Lung (tissue), 12 donors: ENCODE measurements around the gene PCP2. TPM values are rescaled to one million over a fixed set of nuclear protein-coding genes. Genes with fewer than 3 reads are reported as not detected.

ENCODE experiments used
- ATAC-seq: fragments of 200-7000 bp; cut with Tn5 transposase; one replicate; pipeline ENCODE4 v1.9.1; 2020; ENCODE audit warnings: moderate number of reproducible peaks; ENCODE audit not compliant: insufficient read depth, low FRiP score
- DNase-seq, 3 donors: peaks; one replicate each; pipeline ENCODE4 v3.0.0-alpha.2; 2013 to 2017
- H3K27ac ChIP-seq, 2 donors: one replicate each; pipeline ENCODE4 v1.5.1; 2013; ENCODE audit warnings: mild to moderate bottlenecking in 2 of 2, moderate library complexity in 2 of 2, control low read depth in 1 of 2, inconsistent platforms in 1 of 2, low read depth in 1 of 2, low read length in 1 of 2
- H3K27me3 ChIP-seq, 3 donors: one replicate each; pipeline ENCODE4 v1.5.1; 2013; ENCODE audit warnings: low read length in 2 of 3; ENCODE audit not compliant: control insufficient read depth in 3 of 3, insufficient read depth in 3 of 3
- H3K36me3 ChIP-seq, 4 donors: one replicate each; pipeline ENCODE4 v1.5.1; 2013; ENCODE audit warnings: low read length in 4 of 4, mild to moderate bottlenecking in 1 of 4, moderate library complexity in 1 of 4; ENCODE audit not compliant: control insufficient read depth in 4 of 4, insufficient read depth in 4 of 4
- H3K4me1 ChIP-seq, 5 donors: one replicate each; pipeline ENCODE4 v1.5.1; 2013; ENCODE audit warnings: low read length in 5 of 5, mild to moderate bottlenecking in 2 of 5, moderate library complexity in 1 of 5; ENCODE audit not compliant: control insufficient read depth in 5 of 5, insufficient read depth in 5 of 5
- H3K4me3 ChIP-seq: one replicate; pipeline ENCODE4 v1.5.1; 2013; ENCODE audit warnings: mild to moderate bottlenecking, control low read depth, moderate library complexity
- H3K9ac ChIP-seq, 2 donors: one replicate each; pipeline ENCODE4 v1.5.1; 2013; ENCODE audit warnings: low read length in 2 of 2, control low read depth in 1 of 2; ENCODE audit not compliant: insufficient read depth in 1 of 2
- H3K9me3 ChIP-seq, 4 donors: one replicate each; pipeline ENCODE4 v1.5.1; 2013; ENCODE audit warnings: low read length in 3 of 4, mild to moderate bottlenecking in 1 of 4, moderate library complexity in 1 of 4; ENCODE audit not compliant: control insufficient read depth in 4 of 4, insufficient read depth in 3 of 4
- WGBS, 2 donors: extraction: QIAGEN DNeasy Blood & Tissue Kit; methylation state at CpG; one replicate each; pipeline ENCODE4 v1.1.7; 2013; 5-methylcytosine and 5-hydroxymethylcytosine counted together
- polyA plus RNA-seq, 2 donors: library from polyadenylated mRNA; stranded (reverse); fragments of 200-250 nt; gene quantifications; one replicate each; pipeline ENCODE4 v1.2.1, GENCODE V29; 2013
- total RNA-seq, 2 donors: library from RNA; depleted of rRNA in 1 of 2; stranded (reverse); fragments of >200 nt in 1 of 2; gene quantifications; one replicate each; pipeline ENCODE4 v1.2.1, GENCODE V29; 2014 to 2021
- TF ChIP-seq, protein P1 (sequence below): IDR thresholded peaks from 2 replicates; pipeline ENCODE4 v1.5.1; 2012; ENCODE audit warnings: mild to moderate bottlenecking; ENCODE audit errors: control extremely low read depth, extremely low read depth
- donor health status: control.
- donor health status: control.
- donor health status: Bipolar disorder and iron deficiency.
- donor health status: healthy.
- donor health status: DM: yes; HTN: yes; CAD: no.

The PCP2 gene
- total and polyA plus RNA-seq, 4 donors, result 0.60 to 4.4 (median 1.9) TPM

DNA sequence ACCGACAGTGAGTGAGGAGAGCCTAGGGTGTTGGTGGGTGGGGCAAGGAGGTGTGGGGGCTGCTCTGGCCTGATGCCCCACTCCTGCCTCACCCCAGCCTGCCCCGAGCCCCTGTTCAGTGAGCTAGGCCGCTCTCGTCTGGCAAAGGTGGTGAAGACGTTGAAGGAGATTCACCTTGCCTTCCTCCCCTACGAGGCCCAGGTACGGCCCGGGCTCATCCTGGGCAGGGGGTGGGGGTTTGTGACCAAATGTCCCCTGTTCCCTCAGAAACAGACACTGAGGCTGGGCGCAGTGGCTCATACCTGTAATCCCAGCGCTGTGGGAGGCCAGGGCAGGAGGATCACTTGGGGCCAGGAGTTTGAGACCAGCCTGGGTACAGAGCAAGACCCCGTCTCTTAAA is 7.3 kb upstream of the PCP2 start:
- Histone ChIP-seq H3K27me3 (peaks cover 0 to 3% (median 0%) of the 10 kb centered on the region in 3 donors), H3K36me3 (peaks cover 0 to 12% (median 3%) of the 10 kb centered on the region in 4 donors), H3K27ac (no peak overlapping the region), H3K9ac (no peak overlapping the region), H3K4me1 (peaks cover 0 to 16% (median 0%) of the 10 kb centered on the region in 5 donors), H3K4me3 (no peak overlapping the region), H3K9me3 (peaks cover 0 to 2% (median 0%) of the 10 kb centered on the region in 4 donors)
- 93 to 96% methylated on average over 11 of the region's 11 CpGs for WGBS, 2 donors
- DNase-seq (no peak), ATAC-seq (no peak)
- TF ChIP-seq, protein P1, sequence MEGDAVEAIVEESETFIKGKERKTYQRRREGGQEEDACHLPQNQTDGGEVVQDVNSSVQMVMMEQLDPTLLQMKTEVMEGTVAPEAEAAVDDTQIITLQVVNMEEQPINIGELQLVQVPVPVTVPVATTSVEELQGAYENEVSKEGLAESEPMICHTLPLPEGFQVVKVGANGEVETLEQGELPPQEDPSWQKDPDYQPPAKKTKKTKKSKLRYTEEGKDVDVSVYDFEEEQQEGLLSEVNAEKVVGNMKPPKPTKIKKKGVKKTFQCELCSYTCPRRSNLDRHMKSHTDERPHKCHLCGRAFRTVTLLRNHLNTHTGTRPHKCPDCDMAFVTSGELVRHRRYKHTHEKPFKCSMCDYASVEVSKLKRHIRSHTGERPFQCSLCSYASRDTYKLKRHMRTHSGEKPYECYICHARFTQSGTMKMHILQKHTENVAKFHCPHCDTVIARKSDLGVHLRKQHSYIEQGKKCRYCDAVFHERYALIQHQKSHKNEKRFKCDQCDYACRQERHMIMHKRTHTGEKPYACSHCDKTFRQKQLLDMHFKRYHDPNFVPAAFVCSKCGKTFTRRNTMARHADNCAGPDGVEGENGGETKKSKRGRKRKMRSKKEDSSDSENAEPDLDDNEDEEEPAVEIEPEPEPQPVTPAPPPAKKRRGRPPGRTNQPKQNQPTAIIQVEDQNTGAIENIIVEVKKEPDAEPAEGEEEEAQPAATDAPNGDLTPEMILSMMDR, result no peak

DNA sequence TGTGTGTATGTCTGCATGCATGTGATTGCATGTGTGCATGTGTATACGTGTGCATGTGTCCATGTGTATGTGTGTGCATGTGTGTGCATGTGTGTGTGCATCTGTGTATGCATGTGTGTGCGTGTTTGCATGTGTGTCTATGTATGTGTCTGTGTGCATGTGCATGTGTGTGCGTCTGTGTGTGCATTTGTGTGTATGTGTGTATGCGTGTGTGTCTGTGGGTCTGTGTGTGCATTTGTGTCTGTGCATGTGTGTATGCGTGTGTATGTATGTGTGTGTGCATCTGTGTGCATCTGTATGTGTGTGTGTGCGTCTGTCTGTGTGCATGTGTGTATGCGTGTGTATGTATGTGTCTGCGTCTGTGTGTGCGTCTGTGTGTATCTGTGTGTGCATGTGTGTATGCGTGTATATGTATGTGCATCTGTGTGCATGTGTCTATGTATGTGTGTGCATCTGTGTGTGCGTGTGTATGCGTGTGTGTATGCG is 6.4 kb upstream of the PCP2 start:
- peaks cover 0 to 10% (median 3%) of the 10 kb centered on the region in 4 donors for H3K36me3 ChIP-seq
- DNase-seq (no peak), ATAC-seq (no peak)
- peaks cover 0 to 16% (median 0%) of the 10 kb centered on the region in 5 donors for H3K4me1 ChIP-seq
- H3K9me3 ChIP-seq, result peaks cover 0 to 2% (median 0%) of the 10 kb centered on the region in 4 donors
- WGBS, 2 donors, result 93 to 96% methylated on average over 13 of the region's 13 CpGs
- H3K4me3 ChIP-seq, result no peak overlapping the region
- TF ChIP-seq, protein P1, result no peak
- no peak overlapping the region for H3K9ac ChIP-seq
- H3K27me3 ChIP-seq, result peaks cover 0 to 3% (median 0%) of the 10 kb centered on the region in 3 donors
- H3K27ac ChIP-seq, result no peak overlapping the region

DNA sequence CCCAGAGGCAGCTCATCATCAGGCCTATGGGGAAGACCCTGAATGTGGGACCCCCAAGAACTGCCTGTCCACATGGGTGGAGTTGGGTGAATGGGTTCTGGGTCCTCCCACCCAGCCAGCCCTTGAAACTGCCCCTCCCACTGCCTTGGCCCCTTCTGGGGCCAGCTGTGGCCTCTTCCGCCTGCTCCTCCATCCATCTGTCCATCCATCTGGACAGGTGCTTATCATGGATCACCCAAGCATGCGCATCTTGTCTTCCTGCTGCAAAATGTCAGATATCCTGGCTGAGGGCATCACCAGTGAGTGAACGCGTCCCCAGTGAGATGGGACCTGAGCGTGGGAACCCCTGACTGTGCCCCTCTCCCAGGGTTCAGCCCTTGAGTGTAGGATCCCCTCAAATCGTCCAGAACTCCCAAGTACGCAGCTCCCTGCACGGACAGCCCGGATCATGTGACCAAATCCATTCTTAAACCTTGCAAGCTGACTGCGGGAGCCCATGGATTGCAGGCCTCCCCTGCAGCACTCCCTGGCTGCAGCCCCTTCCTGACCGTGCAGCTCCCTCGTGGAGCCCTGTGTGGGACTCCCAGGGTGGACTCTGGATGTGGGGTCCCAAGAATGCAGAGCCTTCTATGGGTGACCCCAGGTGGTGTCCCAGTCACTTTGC is 5.4 kb upstream of the PCP2 start:
- Histone ChIP-seq H3K9ac (no peak overlapping the region), H3K4me1 (peaks cover 0 to 16% (median 0%) of the 10 kb centered on the region in 5 donors), H3K9me3 (peaks cover 0 to 2% (median 0%) of the 10 kb centered on the region in 4 donors), H3K27me3 (peaks cover 0 to 3% (median 0%) of the 10 kb centered on the region in 3 donors), H3K27ac (no peak overlapping the region), H3K36me3 (peaks cover 0 to 10% (median 3%) of the 10 kb centered on the region in 4 donors), H3K4me3 (no peak overlapping the region)
- 73 to 87% methylated on average over 12 of the region's 12 CpGs for WGBS, 2 donors
- TF ChIP-seq, protein P1, result no peak
- no peak for ATAC-seq
- no peak for DNase-seq
